GM18505 (cell line): ENCODE results near the gene TXNDC5.

Source experiments
- ATAC-seq: cut with Tn5 transposase; IDR thresholded peaks from one replicate; pipeline ENCODE4 v1.9.1; 2021; ENCODE audit not compliant: unreplicated experiment
- POLR2A ChIP-seq: IDR thresholded peaks from 4 replicates; pipeline ENCODE4 v1.6.1; 2011; ENCODE audit warnings: borderline replicate concordance; ENCODE audit not compliant: insufficient read depth, insufficient read length; ENCODE audit errors: extremely low read depth

TXNDC5 gene

DNA sequence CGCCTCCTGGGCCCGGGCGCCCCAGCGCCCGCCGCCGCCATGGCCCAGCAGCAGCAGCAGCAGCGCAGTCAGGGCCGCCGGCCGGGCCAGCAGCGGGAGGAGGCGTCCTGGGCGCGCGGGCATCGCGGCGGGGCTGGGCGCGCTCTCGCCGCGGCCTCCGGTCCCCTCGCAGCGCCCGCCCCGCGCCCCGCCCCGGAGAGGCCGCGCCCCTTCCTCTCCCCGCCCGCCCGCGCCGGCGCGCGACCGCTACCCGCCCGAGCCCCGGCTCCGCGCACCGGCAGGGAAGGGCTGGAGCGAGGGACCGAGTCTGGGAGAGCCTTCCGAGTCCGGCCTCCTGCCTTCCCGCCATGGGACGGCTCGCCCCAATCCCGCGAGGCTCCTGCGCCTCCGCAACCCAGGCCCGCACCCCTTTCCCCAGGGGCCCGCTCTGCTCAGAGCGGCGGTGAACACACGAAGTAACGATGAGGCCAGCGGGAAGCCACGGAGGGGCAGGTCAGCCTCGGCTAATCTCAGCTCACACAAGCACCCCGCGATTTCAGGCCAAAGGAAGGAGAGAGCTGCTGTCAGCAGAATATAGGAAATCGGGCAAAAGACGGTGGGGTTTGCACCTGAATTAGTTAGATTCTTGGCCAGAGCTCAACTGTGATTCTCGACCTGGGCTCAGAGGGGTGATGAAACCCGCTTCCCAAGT, at the start of gene TXNDC5:
TXNDC5 (minus strand) TSS at position 135 of the 691 bp plus-strand sequence; CDS start at position 123, 12 bp downstream.
- peak; percentile 75 for TF ChIP-seq POLR2A
- ATAC-seq = peak; percentile 72

DNA sequence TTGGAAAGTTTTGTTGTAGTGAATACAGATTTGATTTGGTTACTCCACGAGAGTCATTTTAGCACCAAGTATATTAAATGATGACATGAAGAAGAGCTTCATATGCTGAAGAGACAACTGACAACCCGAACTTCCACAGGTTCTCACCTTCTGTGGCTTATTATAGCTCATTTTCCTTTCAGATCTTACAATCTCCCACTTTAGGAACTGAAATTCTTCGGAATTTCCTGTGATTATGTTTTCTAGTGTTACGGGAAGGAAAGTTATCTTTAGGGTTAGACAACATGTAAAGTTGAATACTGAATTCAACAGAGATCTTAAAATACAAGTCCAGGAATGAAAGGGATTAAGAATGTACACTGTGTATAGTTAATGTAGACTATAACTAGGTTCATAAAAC, 49.6 kb upstream of the TXNDC5 start:
- TF ChIP-seq POLR2A = no peak
- ATAC-seq = no peak

DNA sequence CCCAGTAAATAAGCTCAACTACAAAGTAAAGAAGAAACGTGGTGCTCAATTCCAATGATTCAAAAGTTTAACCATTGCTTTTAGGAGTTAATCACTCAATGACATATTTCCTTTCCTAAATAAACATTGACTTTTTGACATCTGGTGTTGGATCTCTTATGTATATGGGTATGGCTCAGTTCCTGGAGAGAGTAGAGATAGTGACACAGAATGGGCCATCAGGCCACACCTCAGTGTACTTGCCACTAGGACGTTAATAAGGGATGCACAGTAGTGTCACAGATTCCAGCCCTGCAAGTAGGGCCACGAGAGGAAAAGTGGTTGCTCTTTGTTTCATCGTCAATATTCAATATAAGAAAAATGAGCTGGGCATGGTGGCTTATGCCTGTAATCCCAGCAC, 48.9 kb upstream of the TXNDC5 start:
- no peak for ATAC-seq
- TF ChIP-seq POLR2A = no peak

DNA sequence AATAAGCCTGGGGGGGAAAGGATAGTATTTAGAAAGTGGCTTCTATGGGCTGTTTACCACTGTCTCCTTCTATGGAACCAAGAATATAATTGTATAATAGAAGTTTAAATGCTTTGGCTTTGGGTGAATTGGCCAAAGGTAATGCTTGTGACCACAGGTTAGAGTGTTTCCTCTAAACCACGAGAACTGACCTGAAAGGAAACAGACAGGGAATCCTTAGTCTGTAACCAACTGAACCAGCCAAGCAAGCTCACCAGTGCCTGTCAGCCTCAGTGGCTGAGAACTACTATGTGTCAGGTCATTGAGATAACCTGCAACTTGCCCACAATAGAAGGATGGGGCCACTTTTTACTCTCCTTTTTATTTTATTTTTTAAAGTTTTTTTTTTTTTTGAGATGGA, 47.9 kb upstream of the TXNDC5 start:
- TF ChIP-seq POLR2A = no peak
- ATAC-seq = no peak

DNA sequence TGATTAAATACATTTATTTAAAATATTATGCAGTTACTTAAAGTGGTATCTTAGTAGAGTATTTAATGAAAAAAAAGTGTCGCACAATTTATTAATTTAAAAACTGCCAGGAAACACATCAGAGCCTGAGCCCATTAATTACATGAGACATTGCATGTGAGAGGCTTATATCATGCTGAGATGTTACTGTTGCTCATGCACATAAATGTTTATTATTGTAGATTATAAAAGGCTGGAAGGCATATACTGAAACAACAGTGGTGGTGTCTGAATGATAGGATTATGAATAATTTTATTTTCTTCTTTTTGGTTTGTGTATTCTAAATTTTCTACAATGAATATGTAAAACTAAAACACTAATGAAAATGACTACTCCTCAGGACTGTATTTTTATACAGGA, 45.7 kb upstream of the TXNDC5 start:
- no peak for TF ChIP-seq POLR2A
- no peak for ATAC-seq

DNA sequence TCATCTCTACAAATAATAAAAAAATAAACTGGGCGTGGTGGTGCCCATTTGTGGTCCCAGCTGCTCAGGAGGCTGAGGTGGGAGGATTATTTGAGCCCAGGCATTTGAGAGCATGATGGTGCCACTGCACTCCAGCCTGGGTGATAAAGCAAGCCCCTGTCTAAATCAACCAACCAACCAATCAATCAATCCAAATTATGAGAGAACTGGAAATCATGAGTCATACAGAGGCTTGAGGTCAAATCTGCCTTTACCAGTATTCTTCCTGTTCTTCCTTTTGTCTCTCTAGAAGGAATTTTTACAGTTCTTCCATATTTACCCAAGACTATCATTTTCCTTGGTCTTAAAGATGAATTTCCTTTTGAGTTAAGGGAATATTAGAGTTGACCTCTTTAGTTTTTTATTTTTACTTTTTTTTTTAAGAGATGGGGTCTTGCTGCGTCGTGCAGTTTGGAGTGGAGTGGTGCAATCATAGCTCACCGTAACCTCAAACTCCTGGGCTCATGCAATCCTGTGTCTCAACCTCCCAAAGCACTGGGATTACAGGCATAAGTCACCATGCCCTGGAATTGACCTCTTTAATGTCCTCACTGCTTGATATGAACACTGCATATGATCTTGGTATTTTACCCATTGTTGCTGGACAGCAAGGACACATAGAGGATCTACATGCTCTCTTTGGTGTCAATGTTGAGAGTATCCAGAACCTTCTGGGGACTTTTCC, 44.1 kb upstream of the TXNDC5 start:
- TF ChIP-seq POLR2A = no peak
- no peak for ATAC-seq

DNA sequence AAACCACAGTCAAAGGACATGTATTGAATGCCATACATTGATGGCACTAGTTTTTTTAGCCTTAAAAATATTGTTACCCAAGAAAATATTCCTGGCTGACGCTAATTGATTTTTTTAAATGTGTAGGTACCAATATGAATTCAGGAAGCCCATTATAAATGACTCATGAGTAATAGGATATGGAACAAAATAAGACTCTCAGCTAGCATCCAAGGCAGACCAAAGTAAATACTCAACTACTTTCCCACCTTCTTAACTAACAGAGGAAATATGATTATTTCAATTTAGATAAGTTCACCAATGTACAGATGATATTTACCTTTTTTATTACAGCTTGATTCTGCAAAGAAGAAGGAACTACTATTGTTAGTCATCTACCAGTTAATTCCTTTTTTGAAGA, 43.2 kb upstream of the TXNDC5 start:
- ATAC-seq = no peak
- no peak for TF ChIP-seq POLR2A

DNA sequence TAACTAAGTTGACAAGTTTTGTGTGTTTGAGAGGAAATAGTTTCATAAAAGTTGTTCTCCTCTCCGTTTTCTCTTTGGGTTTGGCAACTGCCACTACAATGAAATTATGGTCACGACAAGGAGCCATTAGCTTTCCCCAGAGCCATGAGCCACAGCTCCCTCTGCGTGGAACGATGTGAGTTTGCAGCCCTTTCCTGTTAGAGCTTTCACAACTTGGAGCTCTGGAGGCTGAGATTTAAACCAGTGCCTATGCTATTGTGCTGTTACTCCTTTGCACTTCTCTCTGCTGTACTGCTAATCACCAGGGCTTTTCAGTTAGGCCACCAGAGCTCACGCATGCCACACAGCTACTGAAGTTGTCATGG, 29.3 kb upstream of the TXNDC5 start:
- no peak for TF ChIP-seq POLR2A
- ATAC-seq = no peak

DNA sequence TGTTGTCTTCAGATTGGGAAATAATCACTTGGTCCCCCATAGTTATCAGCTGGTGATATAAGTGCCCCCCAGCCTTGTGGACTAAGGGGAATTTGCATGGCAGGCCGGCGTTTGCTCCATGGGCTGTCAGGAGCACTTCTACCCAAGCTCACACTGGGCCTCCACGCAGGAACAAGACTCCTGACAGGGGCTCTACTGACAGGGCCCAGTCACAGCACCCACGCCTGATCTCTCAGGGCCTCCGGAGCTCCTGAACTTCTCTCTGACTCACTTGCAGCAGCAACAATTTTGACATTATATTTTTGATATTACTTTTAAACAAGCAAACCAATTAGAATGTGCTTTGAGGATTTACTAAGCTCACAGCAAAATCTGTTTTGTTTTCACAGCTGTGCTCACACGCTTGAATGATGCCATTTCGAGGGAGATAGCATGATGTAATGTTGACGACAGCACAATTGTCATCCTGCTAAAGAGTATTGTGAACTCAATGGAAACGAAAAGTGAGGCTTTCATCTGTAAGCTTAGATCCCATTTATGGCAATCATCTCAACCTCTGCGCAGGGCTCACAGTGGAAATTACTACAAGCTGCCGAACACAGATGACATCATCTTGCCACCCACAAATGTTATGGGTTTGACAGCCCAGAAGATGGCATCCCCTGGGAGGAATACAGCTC, 28.7 kb upstream of the TXNDC5 start:
- no peak for TF ChIP-seq POLR2A
- no peak for ATAC-seq

DNA sequence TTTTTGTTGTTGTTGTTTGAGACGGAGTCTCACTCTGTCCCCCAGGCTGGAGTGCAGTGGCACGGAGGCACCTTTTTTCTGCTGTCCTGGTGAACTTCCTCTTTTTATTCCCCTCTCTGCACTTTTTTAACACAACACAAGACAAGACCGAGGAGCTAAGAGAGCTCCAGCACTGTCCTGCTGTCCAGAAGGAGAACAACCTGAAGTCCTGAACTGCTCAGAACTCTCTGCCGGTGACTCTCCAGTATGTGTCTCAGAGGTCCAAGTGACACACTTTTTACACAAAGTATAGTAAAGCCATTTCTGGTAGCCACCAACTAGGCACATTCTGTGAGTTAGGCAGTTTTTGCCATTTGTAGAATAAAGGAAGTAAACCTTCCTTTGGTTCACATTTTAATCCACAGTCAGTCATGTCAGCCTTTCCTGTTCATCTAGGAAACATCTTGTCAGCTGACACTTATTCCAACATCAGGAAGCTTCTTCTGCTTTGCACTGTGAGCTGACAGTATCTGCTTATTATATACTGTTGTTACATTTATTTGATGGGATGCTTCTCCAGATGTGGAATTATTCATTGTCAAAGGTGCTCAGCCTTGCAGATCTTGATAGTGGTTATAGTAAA, 28.1 kb upstream of the TXNDC5 start:
- peak; percentile 52 for ATAC-seq
- TF ChIP-seq POLR2A = no peak

DNA sequence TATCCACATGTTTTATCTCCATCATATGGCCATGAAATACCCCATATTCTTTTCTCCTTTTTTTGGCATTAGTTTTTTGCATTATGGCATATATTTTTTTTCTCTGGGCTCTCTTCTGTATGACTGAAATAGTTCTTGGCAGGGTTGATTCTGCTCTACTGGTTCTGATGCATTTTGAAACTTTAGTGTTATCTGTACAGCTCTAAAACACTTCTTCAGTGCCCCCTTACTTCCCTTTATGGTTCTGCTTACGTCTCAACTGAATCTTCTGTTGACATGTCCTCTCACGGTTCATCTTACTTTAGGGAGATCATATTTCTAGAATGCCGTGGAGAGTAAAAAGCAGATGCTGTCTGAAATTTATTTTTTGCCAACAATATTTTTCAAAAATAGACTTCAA, 23.2 kb upstream of the TXNDC5 start:
- no peak for TF ChIP-seq POLR2A
- ATAC-seq = peak; percentile 89

DNA sequence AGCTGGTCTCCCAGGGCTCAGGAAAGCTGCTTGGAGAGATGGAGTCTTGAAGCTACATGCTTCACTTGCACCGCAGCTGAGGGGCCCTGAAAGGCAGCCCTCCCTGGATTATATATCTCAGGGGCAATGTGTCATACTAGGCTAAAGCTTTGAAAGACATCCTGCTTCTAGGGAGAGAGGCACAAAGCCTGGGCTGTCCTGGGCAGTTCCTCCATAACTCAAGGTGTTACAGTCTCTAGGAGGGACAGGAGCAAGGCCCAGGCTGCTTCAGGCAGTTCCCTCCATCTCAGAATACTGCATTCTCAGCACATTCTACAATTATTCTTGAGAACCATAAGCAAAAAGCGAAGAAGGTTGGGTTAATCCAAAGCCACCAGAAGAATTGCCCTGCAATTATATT, 22.0 kb upstream of the TXNDC5 start:
- no peak for TF ChIP-seq POLR2A
- ATAC-seq = no peak

DNA sequence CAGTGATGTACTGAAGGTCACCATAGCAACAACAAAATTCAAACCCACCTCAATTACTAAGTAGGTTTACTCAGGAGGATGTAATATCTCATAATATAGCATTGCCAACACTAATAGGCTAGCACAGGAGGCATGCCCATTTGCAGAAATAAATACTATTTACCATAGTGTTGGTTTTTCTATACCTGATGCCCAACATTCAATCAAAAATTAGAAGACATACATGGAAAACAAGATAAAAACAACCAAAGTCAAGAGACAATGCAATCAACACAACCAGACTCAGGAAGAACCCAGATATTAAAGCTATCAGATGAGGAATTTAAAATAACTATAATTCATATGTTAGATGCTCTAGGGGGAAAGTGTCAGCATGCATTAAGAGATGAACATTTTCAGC, 14.3 kb upstream of the TXNDC5 start:
- no peak for TF ChIP-seq POLR2A
- ATAC-seq = no peak

DNA sequence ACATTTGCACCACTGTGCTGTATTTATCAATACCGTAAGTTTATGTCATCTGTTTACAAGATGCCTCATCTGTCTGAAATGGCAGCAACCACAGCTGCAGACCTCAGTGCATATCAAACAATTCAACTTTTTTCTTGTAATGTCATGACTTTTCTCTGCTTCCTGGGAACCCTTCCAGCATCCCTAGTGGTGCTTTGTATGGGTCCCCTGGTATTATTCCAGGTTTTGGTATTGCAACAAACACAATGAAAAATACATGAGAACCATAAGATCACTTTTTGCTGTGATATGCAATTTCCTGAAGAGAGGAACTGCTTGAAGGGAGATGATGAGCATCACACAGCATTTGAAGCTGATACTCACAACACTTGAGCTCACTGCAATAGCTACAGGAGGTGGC, 12.0 kb upstream of the TXNDC5 start:
- no peak for TF ChIP-seq POLR2A
- ATAC-seq = no peak

DNA sequence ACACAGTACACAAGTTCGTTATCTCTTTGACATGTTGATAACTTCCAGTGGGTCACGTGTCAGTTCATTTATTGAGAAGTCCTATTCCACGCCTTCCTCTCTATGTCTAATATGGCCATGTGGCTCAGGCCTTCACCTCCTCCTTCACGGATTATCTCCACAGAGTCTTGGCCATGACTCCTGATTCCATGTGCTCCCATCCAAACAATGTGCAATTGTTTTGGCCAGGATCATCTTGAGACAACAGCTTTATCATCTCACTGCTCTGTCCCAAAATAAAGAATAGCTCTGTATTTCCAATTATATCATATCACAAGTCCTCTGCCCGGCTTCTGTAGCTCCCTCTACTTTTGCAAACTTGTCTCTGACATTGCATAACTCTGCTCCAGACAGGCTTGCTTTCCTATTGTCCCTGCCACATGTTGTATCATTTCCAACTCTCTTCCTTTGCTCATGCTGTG, 11.1 kb upstream of the TXNDC5 start:
- ATAC-seq = no peak
- no peak for TF ChIP-seq POLR2A
